B cell (primary cell): Measurements from ENCODE around the gene SYMPK. TPM values are rescaled to one million over a fixed set of nuclear protein-coding genes. Genes with fewer than 3 reads are reported as not detected.
A peak's percentile ranks its signal among the peaks of the same experiment; 100 is the strongest.

Experiments
- ATAC-seq: fragments of 200-7000 bp; cut with Tn5 transposase; one replicate; pipeline ENCODE4 v1.10.0; 2021; ENCODE audit warnings: low read depth, mild to moderate bottlenecking, moderate number of reproducible peaks, moderate library complexity
- CTCF ChIA-PET: fragments of 350-600 bp; sonication (Branson Sonifier 250); formaldehyde crosslinking; loops from one replicate; lab custom pipeline; 2021; ENCODE audit warnings: antibody characterized with exemption, inconsistent platforms; lab: Charles Lee
- POLR2A ChIA-PET: fragments of 350-600 bp; sonication (Branson Sonifier 250); formaldehyde crosslinking; loops from one replicate; lab custom pipeline; 2021; ENCODE audit warnings: antibody characterized with exemption; lab: Charles Lee
- DNase-seq: peaks from one replicate; pipeline ENCODE4 v3.0.0; 2013
- H2AFZ ChIP-seq: 2 replicates; pipeline ENCODE4 v1.6.1; 2012; ENCODE audit warnings: mild to moderate bottlenecking, low read depth, low read length; ENCODE audit not compliant: insufficient read depth, poor library complexity, severe bottlenecking
- H3K27ac ChIP-seq, 2 donors: 1 replicate in 1 of 2; 2 replicates in 1 of 2; pipeline ENCODE4 v1.5.1; 2012 to 2013; ENCODE audit warnings: low read length in 2 of 2, mild to moderate bottlenecking in 2 of 2, moderate library complexity in 1 of 2
- H3K27me3 ChIP-seq, 4 experiments: fragments of 200-600 bp in 1 of 4; sonication (generic) in 1 of 4; replicated peaks in 1 of 4; 1 replicate in 2 of 4; 2 replicates in 2 of 4; pipeline versions ENCODE4 v1.6.1 to v1.7.0; 2013 to 2016; ENCODE audit warnings: low read length in 3 of 4, mild to moderate bottlenecking in 2 of 4, mixed read lengths in 1 of 4, moderate library complexity in 1 of 4; ENCODE audit not compliant: insufficient read depth in 4 of 4, control insufficient read depth in 3 of 4; ENCODE audit errors: control extremely low read depth in 1 of 4
- H3K36me3 ChIP-seq, 2 experiments: replicated peaks in 1 of 2; 1 replicate in 1 of 2; 2 replicates in 1 of 2; pipeline versions ENCODE4 v1.6.1 to v1.7.1; 2013; ENCODE audit warnings: low read length in 1 of 2; ENCODE audit not compliant: insufficient read depth in 2 of 2, control insufficient read depth in 1 of 2; ENCODE audit errors: control extremely low read depth in 1 of 2, extremely low read depth in 1 of 2
- H3K4me1 ChIP-seq, 2 donors: fragments of 200-600 bp in 1 of 2; sonication (generic) in 1 of 2; 1 replicate in 1 of 2; 2 replicates in 1 of 2; pipeline versions ENCODE4 v1.5.1 to v1.6.1; 2013 to 2017; ENCODE audit warnings: low read length in 2 of 2; ENCODE audit not compliant: control insufficient read depth in 2 of 2, insufficient read depth in 2 of 2
- H3K4me2 ChIP-seq: replicated peaks from 2 replicates; pipeline ENCODE3; 2012; ENCODE audit warnings: mild to moderate bottlenecking, low read depth, low read length; ENCODE audit not compliant: poor library complexity, severe bottlenecking
- H3K4me3 ChIP-seq, 5 experiments: fragments of 200-600 bp in 1 of 5; sonication (generic) in 1 of 5; 1 replicate in 3 of 5; 2 replicates in 2 of 5; pipeline versions ENCODE4 v1.5.1 to v1.7.0; 2011 to 2016; ENCODE audit warnings: low read length in 4 of 5, mild to moderate bottlenecking in 4 of 5, low read depth in 2 of 5, control low read depth in 1 of 5, moderate library complexity in 1 of 5; ENCODE audit not compliant: insufficient read depth in 1 of 5; ENCODE audit errors: control extremely low read depth in 1 of 5, extremely low read depth in 1 of 5
- H3K79me2 ChIP-seq: fragments of 200-600 bp; sonication (generic); one replicate; pipeline ENCODE4 v1.6.0; 2016; ENCODE audit warnings: low read length; ENCODE audit not compliant: control insufficient read depth, insufficient read depth
- H3K9ac ChIP-seq: fragments of 200-600 bp; sonication (generic); 2 replicates; pipeline ENCODE4 v1.6.1; 2017; ENCODE audit warnings: mild to moderate bottlenecking, low read length, moderate library complexity
- H3K9me3 ChIP-seq, 3 donors: one replicate each; pipeline versions ENCODE4 v1.6.1 to v1.7.1; 2013; ENCODE audit warnings: low read length in 2 of 3; ENCODE audit not compliant: control insufficient read depth in 2 of 3, insufficient read depth in 1 of 3; ENCODE audit errors: control extremely low read depth in 1 of 3
- H4K20me1 ChIP-seq: 2 replicates; pipeline ENCODE4 v1.6.0; 2012; ENCODE audit warnings: mild to moderate bottlenecking, low read length; ENCODE audit not compliant: insufficient read depth, control insufficient read depth, poor library complexity, severe bottlenecking
- H3K27ac Mint-ChIP-seq: one replicate; pipeline ENCODE4 v1.8.0; 2021; ENCODE audit warnings: mixed read lengths
- H3K27me3 Mint-ChIP-seq: one replicate; pipeline ENCODE4 v1.8.0; 2021; ENCODE audit warnings: mixed read lengths
- H3K4me1 Mint-ChIP-seq: one replicate; pipeline ENCODE4 v1.8.0; 2021; ENCODE audit warnings: mixed read lengths
- H3K4me3 Mint-ChIP-seq: one replicate; pipeline ENCODE4 v1.8.0; 2021; ENCODE audit warnings: mixed read lengths
- H3K9me3 Mint-ChIP-seq: one replicate; pipeline ENCODE4 v1.8.0; 2022; ENCODE audit warnings: mixed read lengths; ENCODE audit not compliant: insufficient read depth
- EZH2 ChIP-seq: IDR thresholded peaks from 2 replicates; pipeline ENCODE4 v1.6.1; 2012; ENCODE audit warnings: borderline replicate concordance, low read depth, mild to moderate bottlenecking, moderate library complexity, low read length; ENCODE audit not compliant: insufficient read depth, poor library complexity, severe bottlenecking
- WGBS: methylation state at CpG from one replicate; pipeline ENCODE4 v1.1.5; 2013; ENCODE audit warnings: missing lambda C conversion rate; ENCODE audit not compliant: insufficient coverage; 5-methylcytosine and 5-hydroxymethylcytosine counted together
- intact Hi-C: fragments of 100-400 bp; cut with micrococcal nuclease; formaldehyde crosslinking; loops from one replicate; pipeline ENCODE4 v1.10.0; 2022
- polyA plus RNA-seq: library from polyadenylated mRNA; depleted of rRNA; stranded (reverse); fragments of >200 nt; gene quantifications from 2 replicates; pipeline ENCODE4 v1.2.3, GENCODE V29; 2012
- total RNA-seq, 2 donors: library from RNA; stranded (reverse); fragments of 120-200 nt in 1 of 2; gene quantifications; 1 replicate in 1 of 2; 2 replicates in 1 of 2; pipeline versions ENCODE4 v1.2.3 to v1.2.4, GENCODE V29; 2013 to 2022
- TF ChIP-seq, protein P1 (sequence below): fragments of 200-600 bp; IDR thresholded peaks from one replicate; pipeline ENCODE4 v1.8.0; 2022; ENCODE audit warnings: antibody characterized with exemption, mild to moderate bottlenecking

SYMPK gene
- total and polyA plus RNA-seq, 2 donors (not counting 1 experiment from before 2014, with no cell fraction given): 119 to 138 TPM

DNA sequence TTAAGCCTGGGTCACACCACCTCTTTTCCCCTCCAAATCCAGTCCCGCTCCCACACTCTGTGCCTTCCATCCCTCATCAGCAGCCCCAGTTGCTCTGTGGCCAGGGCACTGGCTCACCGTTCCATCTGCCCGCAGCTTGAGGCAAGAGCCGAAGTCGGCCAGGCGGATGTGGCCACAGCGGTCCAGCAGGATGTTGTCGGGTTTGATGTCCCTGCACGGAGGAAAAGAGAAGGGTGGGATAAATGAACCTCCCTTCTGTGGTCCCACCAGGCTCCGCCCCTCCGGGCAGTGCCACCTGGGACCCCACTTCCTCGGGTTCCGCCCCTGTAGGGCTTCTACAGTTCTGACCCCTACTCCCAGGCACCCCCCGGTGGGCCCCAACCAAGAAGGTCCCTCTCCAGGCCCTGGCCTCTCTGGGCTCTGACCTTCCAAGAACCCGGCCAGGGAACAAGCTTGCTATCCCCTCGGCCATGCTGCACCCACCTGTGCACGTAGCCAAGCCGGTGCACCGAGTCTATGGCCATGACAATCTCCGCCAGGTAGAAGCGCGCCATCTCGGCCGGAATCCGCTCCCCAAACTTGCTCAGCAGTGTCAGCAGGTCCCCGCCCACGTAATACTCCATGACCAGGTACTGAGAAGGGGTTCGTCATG, 84.8 kb downstream of the SYMPK start:
- no peak for DNase-seq
- Mint-ChIP-seq H3K4me3 (no peak overlapping the region), H3K4me1 (peaks cover 24% of the 10 kb centered on the region), H3K9me3 (no peaks in the 10 kb centered on the region), H3K27me3 (peaks cover 10% of the 10 kb centered on the region), H3K27ac (no peak overlapping the region)
- TF ChIP-seq, protein P1, sequence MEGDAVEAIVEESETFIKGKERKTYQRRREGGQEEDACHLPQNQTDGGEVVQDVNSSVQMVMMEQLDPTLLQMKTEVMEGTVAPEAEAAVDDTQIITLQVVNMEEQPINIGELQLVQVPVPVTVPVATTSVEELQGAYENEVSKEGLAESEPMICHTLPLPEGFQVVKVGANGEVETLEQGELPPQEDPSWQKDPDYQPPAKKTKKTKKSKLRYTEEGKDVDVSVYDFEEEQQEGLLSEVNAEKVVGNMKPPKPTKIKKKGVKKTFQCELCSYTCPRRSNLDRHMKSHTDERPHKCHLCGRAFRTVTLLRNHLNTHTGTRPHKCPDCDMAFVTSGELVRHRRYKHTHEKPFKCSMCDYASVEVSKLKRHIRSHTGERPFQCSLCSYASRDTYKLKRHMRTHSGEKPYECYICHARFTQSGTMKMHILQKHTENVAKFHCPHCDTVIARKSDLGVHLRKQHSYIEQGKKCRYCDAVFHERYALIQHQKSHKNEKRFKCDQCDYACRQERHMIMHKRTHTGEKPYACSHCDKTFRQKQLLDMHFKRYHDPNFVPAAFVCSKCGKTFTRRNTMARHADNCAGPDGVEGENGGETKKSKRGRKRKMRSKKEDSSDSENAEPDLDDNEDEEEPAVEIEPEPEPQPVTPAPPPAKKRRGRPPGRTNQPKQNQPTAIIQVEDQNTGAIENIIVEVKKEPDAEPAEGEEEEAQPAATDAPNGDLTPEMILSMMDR: no peak
- no peak for TF ChIP-seq EZH2
- ChIA-PET POLR2A (no interaction called here), CTCF (no interaction called here)
- Histone ChIP-seq H3K27ac (no peak overlapping the region), H3K4me3 (no peak overlapping the region), H3K9ac (no peak overlapping the region), H3K4me1 (peaks cover 17 to 22% of the 10 kb centered on the region in 2 donors), H3K4me2 (peak overlapping the region; percentile 92), H3K79me2 (no peaks in the 10 kb centered on the region), H3K9me3 (peaks cover 0 to 4% (median 0%) of the 10 kb centered on the region in 3 donors), H3K36me3 (peaks cover 0 to 11% of the 10 kb centered on the region in 2 experiments), H2AFZ (no peak overlapping the region), H4K20me1 (peaks cover 54% of the 10 kb centered on the region), H3K27me3 (peaks cover 0 to 23% (median 2%) of the 10 kb centered on the region in 4 experiments)
- intact Hi-C loops: no loop called here
- 98% methylated on average over 27 of the region's 28 CpGs for WGBS
- ATAC-seq: no peak

DNA sequence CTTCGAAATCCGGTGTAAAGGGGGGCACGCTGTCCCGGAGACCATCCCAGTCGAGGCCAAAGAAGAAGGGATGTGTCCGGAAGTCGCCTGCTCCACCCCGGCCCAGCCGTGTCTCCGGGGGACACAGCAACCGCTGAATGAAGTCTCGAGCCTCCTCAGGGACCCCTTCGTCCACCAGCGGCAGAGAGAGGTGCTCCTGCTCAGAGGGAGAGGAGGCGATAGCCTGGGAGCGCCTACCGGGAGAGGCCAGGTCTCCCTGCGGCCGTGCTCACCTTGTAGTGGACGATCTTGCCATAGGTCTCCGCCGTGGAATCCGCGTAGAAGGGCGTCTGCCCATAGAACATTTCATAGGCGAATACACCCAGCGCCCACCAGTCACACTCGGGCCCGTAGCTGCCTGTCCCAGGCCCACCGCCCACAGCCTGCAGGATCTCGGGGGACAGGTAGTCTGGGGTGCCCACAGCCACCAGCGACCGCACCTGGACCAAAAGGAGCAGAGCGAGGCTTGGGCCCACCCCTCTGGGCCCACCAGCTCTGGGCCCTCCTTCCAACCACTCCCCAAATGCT, 85.5 kb downstream of the SYMPK start:
- no peak overlapping the region for H3K9ac ChIP-seq
- no peak for DNase-seq
- H3K4me1 Mint-ChIP-seq: peaks cover 24% of the 10 kb centered on the region
- H3K9me3 Mint-ChIP-seq: no peaks in the 10 kb centered on the region
- H3K4me3 Mint-ChIP-seq: no peak overlapping the region
- ATAC-seq: no peak
- no peaks in the 10 kb centered on the region for H3K79me2 ChIP-seq
- peaks cover 0 to 23% (median 2%) of the 10 kb centered on the region in 4 experiments for H3K27me3 ChIP-seq
- no peak overlapping the region for H3K27ac Mint-ChIP-seq
- 98% methylated on average over 34 of the region's 34 CpGs for WGBS
- H3K27ac ChIP-seq: no peak overlapping the region
- H3K4me1 ChIP-seq: peaks cover 17 to 25% of the 10 kb centered on the region in 2 donors
- CTCF ChIA-PET: interaction anchor here (1.2 kb wide), 1 partner anchor 39 kb away, joined by 5 read pairs; no protein-coding TSS in a partner anchor
- POLR2A ChIA-PET: no interaction called here
- TF ChIP-seq EZH2: no peak
- TF ChIP-seq, protein P1: no peak
- H2AFZ ChIP-seq: no peak overlapping the region
- no peak overlapping the region for H3K4me3 ChIP-seq
- peaks cover 0 to 11% of the 10 kb centered on the region in 2 experiments for H3K36me3 ChIP-seq
- H3K27me3 Mint-ChIP-seq: peaks cover 10% of the 10 kb centered on the region
- peaks cover 0 to 4% (median 0%) of the 10 kb centered on the region in 3 donors for H3K9me3 ChIP-seq
- H3K4me2 ChIP-seq: no peak overlapping the region
- H4K20me1 ChIP-seq: peaks cover 52% of the 10 kb centered on the region
- intact Hi-C loops: no loop called here
